Measurements from ENCODE around the gene INHBC.

GRCh38 chr12:57472391-57472790 is 37.8 kb downstream of the INHBC start:
- TF ChIP-seq, protein P1, sequence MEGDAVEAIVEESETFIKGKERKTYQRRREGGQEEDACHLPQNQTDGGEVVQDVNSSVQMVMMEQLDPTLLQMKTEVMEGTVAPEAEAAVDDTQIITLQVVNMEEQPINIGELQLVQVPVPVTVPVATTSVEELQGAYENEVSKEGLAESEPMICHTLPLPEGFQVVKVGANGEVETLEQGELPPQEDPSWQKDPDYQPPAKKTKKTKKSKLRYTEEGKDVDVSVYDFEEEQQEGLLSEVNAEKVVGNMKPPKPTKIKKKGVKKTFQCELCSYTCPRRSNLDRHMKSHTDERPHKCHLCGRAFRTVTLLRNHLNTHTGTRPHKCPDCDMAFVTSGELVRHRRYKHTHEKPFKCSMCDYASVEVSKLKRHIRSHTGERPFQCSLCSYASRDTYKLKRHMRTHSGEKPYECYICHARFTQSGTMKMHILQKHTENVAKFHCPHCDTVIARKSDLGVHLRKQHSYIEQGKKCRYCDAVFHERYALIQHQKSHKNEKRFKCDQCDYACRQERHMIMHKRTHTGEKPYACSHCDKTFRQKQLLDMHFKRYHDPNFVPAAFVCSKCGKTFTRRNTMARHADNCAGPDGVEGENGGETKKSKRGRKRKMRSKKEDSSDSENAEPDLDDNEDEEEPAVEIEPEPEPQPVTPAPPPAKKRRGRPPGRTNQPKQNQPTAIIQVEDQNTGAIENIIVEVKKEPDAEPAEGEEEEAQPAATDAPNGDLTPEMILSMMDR (IDR thresholded peaks at IDR 0.05): no peak
- TF ChIP-seq POLR2AphosphoS5 (IDR thresholded peaks at IDR 0.05): no peak
- TF ChIP-seq POLR2A (IDR thresholded peaks at IDR 0.05): no peak

All from sigmoid colon (tissue), 4 donors.